ENCODE results near the gene ECT2.

GRCh38 chr3:172776049-172776717, 25.7 kb downstream of the ECT2 start:
- TF ChIP-seq CTCF (conservative IDR thresholded peaks at IDR 0.05; ENCODE audit: low read depth, low read length): no peak
- TF ChIP-seq EZH2 (IDR thresholded peaks at IDR 0.05; ENCODE audit: borderline replicate concordance, low read depth, low read length, poor library complexity, severe bottlenecking): no peak

All from A673 (cell line).